HG03520 (cell line): ENCODE results near the gene HDDC3.
A peak's percentile ranks its signal among the peaks of the same experiment; 100 is the strongest.
"Not testable (repeated sequence)": the region's sequence is repeated elsewhere in the genome, so short reads cannot be mapped to it uniquely, and the experiment has no call there.

Source experiments
- ATAC-seq: cut with Tn5 transposase; IDR thresholded peaks from one replicate; pipeline ENCODE4 v1.9.1; 2021; ENCODE audit warnings: mild to moderate bottlenecking, moderate library complexity; ENCODE audit not compliant: unreplicated experiment

HDDC3 gene

GRCh38 chr15:90930861-90931574 lies 1.3 kb downstream of the HDDC3 start:
- no peak for ATAC-seq

- ATAC-seq = no peak
Measured at GRCh38 chr15:90929246-90930019, 2.9 kb downstream of the HDDC3 start.

- not testable (repeated sequence) for ATAC-seq
Measured at GRCh38 chr15:90928106-90928505, 4.2 kb downstream of the HDDC3 start.

- not testable (repeated sequence) for ATAC-seq
Measured at GRCh38 chr15:90926766-90927165, 5.6 kb downstream of the HDDC3 start.

GRCh38 chr15:90924375-90924774 lies 8.0 kb downstream of the HDDC3 start:
- ATAC-seq = peak; percentile 58

- peak; percentile 88 for ATAC-seq
Measured at GRCh38 chr15:90922712-90923322, 9.5 kb downstream of the HDDC3 start.

GRCh38 chr15:90921887-90922286 lies 10.5 kb downstream of the HDDC3 start:
- ATAC-seq = no peak

GRCh38 chr15:90918835-90919234 lies 13.5 kb downstream of the HDDC3 start:
- no peak for ATAC-seq

- no peak for ATAC-seq
Measured at GRCh38 chr15:90918034-90918788, 14.1 kb downstream of the HDDC3 start.

- ATAC-seq = no peak
Measured at GRCh38 chr15:90917569-90917968, 14.8 kb downstream of the HDDC3 start.

GRCh38 chr15:90916461-90916860 lies 15.9 kb downstream of the HDDC3 start:
- ATAC-seq = no peak

- no peak for ATAC-seq
Measured at GRCh38 chr15:90915808-90916440, 16.4 kb downstream of the HDDC3 start.

GRCh38 chr15:90915216-90915807 lies 17.0 kb downstream of the HDDC3 start:
- ATAC-seq = no peak

- no peak for ATAC-seq
Measured at GRCh38 chr15:90914305-90915080, 17.9 kb downstream of the HDDC3 start.

- ATAC-seq = no peak
Measured at GRCh38 chr15:90913398-90913944, 18.9 kb downstream of the HDDC3 start.

GRCh38 chr15:90912770-90913075 lies 19.6 kb downstream of the HDDC3 start:
- no peak for ATAC-seq

- no peak for ATAC-seq
Measured at GRCh38 chr15:90911906-90912769, 20.2 kb downstream of the HDDC3 start.

GRCh38 chr15:90911302-90911623 lies 21.1 kb downstream of the HDDC3 start:
- no peak for ATAC-seq
